GM19455 (cell line): ENCODE data around the gene HMGB1.

Experiments used
- ATAC-seq: cut with Tn5 transposase; IDR thresholded peaks from one replicate; pipeline ENCODE4 v1.9.1; 2021; ENCODE audit not compliant: unreplicated experiment

The HMGB1 gene

GRCh38 chr13:30406779-30407416 lies 58.8 kb downstream of the HMGB1 start:
- ATAC-seq, result no peak
